Measurements from ENCODE around the gene PSD4. TPM values are rescaled to one million over a fixed set of nuclear protein-coding genes. Genes with fewer than 3 reads are reported as not detected.

The PSD4 gene
- total and polyA plus RNA-seq, 2 experiments from 2014 or later = 2.5 to 9.0 TPM

- H3K4me1 ChIP-seq (ENCODE audit: low read depth) = peaks cover 7% of the 10 kb centered on the region
- H3K9me3 ChIP-seq (ENCODE audit: low read depth) = no peaks in the 10 kb centered on the region
- TF ChIP-seq CTCF (IDR thresholded peaks at IDR 0.05; ENCODE audit: low read depth, low read length) = no peak
- H3K4me3 ChIP-seq = no peak overlapping the region
- no peaks in the 10 kb centered on the region for H3K27me3 ChIP-seq
- no peak for DNase-seq (ENCODE audit: low read depth in 1 of 2, low spot score in 1 of 2)
- H3K27ac ChIP-seq = no peak overlapping the region
- H3K36me3 ChIP-seq = no peaks in the 10 kb centered on the region
These were observed 9.5 kb downstream of the PSD4 start for GRCh38 chr2:113183264-113183663.

- Histone ChIP-seq H3K4me3 (no peak overlapping the region), H3K4me1 (ENCODE audit: low read depth) (peaks cover 7% of the 10 kb centered on the region), H3K36me3 (no peaks in the 10 kb centered on the region), H3K9me3 (ENCODE audit: low read depth) (no peaks in the 10 kb centered on the region), H3K27me3 (no peaks in the 10 kb centered on the region), H3K27ac (no peak overlapping the region)
- TF ChIP-seq CTCF (IDR thresholded peaks at IDR 0.05; ENCODE audit: low read depth, low read length) = no peak
- DNase-seq (ENCODE audit: low read depth in 1 of 2, low spot score in 1 of 2) = no peak
These were observed 9.9 kb downstream of the PSD4 start for GRCh38 chr2:113183703-113184102.

GRCh38 chr2:113184531-113185230 lies 10.9 kb downstream of the PSD4 start:
- H3K27ac ChIP-seq = no peak overlapping the region
- no peak for DNase-seq (ENCODE audit: low read depth in 1 of 2, low spot score in 1 of 2)
- no peak for TF ChIP-seq CTCF (IDR thresholded peaks at IDR 0.05; ENCODE audit: low read depth, low read length)
- H3K4me1 ChIP-seq (ENCODE audit: low read depth) = peaks cover 7% of the 10 kb centered on the region
- H3K9me3 ChIP-seq (ENCODE audit: low read depth) = no peaks in the 10 kb centered on the region
- no peak overlapping the region for H3K4me3 ChIP-seq
- H3K27me3 ChIP-seq = no peaks in the 10 kb centered on the region
- H3K36me3 ChIP-seq = no peaks in the 10 kb centered on the region

GRCh38 chr2:113185664-113186432 lies 12.1 kb downstream of the PSD4 start:
- no peak for TF ChIP-seq CTCF (IDR thresholded peaks at IDR 0.05; ENCODE audit: low read depth, low read length)
- DNase-seq (ENCODE audit: low read depth in 1 of 2, low spot score in 1 of 2) = no peak

GRCh38 chr2:113186433-113186796 lies 12.6 kb downstream of the PSD4 start:
- Histone ChIP-seq H3K4me3 (no peak overlapping the region), H3K4me1 (ENCODE audit: low read depth) (peaks cover 3% of the 10 kb centered on the region), H3K27ac (no peak overlapping the region), H3K9me3 (ENCODE audit: low read depth) (no peaks in the 10 kb centered on the region), H3K27me3 (no peaks in the 10 kb centered on the region), H3K36me3 (no peaks in the 10 kb centered on the region)
- no peak for DNase-seq (ENCODE audit: low read depth in 1 of 2, low spot score in 1 of 2)
- no peak for TF ChIP-seq CTCF (IDR thresholded peaks at IDR 0.05; ENCODE audit: low read depth, low read length)

More at GRCh38 chr2:113185664-113186432, 12.1 kb downstream of the PSD4 start:
- Histone ChIP-seq H3K9me3 (ENCODE audit: low read depth) (no peaks in the 10 kb centered on the region), H3K4me1 (ENCODE audit: low read depth) (peaks cover 7% of the 10 kb centered on the region), H3K4me3 (no peak overlapping the region), H3K36me3 (no peaks in the 10 kb centered on the region), H3K27me3 (no peaks in the 10 kb centered on the region), H3K27ac (no peak overlapping the region)
